ENCODE measurements around the gene DPEP2NB. TPM values are rescaled to one million over a fixed set of nuclear protein-coding genes. Genes with fewer than 3 reads are reported as not detected.

Gene DPEP2NB
- not detected for total RNA-seq

GRCh38 chr16:68015681-68016080 lies at the start of gene DPEP2NB:
DPEP2NB (minus strand) TSS chr16:68015911; CDS start chr16:68015770, 141 bp downstream.
- peaks cover 7% of the 10 kb centered on the region for H3K4me1 Mint-ChIP-seq (ENCODE audit: low read depth)
- no peaks in the 10 kb centered on the region for H3K9me3 Mint-ChIP-seq
- no peaks in the 10 kb centered on the region for H3K27me3 Mint-ChIP-seq (ENCODE audit: low read depth)
- no peaks in the 10 kb centered on the region for H3K36me3 Mint-ChIP-seq (ENCODE audit: insufficient read depth)
- no peak within 1 kb of the TSS for H3K4me3 Mint-ChIP-seq
- no peak for DNase-seq
- ATAC-seq: no peak

- peak; percentile 69 for DNase-seq
- H3K4me1 Mint-ChIP-seq (ENCODE audit: low read depth): peaks cover 72% of the 10 kb centered on the region
- H3K9me3 Mint-ChIP-seq: no peaks in the 10 kb centered on the region
- no peak overlapping the region for H3K4me3 Mint-ChIP-seq
- peaks cover 21% of the 10 kb centered on the region for H3K36me3 Mint-ChIP-seq (ENCODE audit: insufficient read depth)
- no peaks in the 10 kb centered on the region for H3K27me3 Mint-ChIP-seq (ENCODE audit: low read depth)
- ATAC-seq: peak; percentile 81 to 83
Observed at GRCh38 chr16:68064791-68065365, 49.2 kb upstream of the DPEP2NB start.

- peaks cover 26% of the 10 kb centered on the region for H3K36me3 Mint-ChIP-seq (ENCODE audit: insufficient read depth)
- H3K27me3 Mint-ChIP-seq (ENCODE audit: low read depth): no peaks in the 10 kb centered on the region
- H3K4me3 Mint-ChIP-seq: no peak overlapping the region
- DNase-seq (no peak), ATAC-seq (peak; percentile 57)
- H3K9me3 Mint-ChIP-seq: no peaks in the 10 kb centered on the region
- H3K4me1 Mint-ChIP-seq (ENCODE audit: low read depth): peaks cover 74% of the 10 kb centered on the region
Observed at GRCh38 chr16:68062910-68063393, 47.2 kb upstream of the DPEP2NB start.

GRCh38 chr16:68061396-68061795 lies 45.7 kb upstream of the DPEP2NB start:
- ATAC-seq (no peak), DNase-seq (no peak)
- Mint-ChIP-seq H3K4me3 (no peak overlapping the region), H3K36me3 (ENCODE audit: insufficient read depth) (peaks cover 27% of the 10 kb centered on the region), H3K27me3 (ENCODE audit: low read depth) (no peaks in the 10 kb centered on the region), H3K9me3 (no peaks in the 10 kb centered on the region), H3K4me1 (ENCODE audit: low read depth) (peaks cover 68% of the 10 kb centered on the region)

GRCh38 chr16:68059804-68060203 lies 44.1 kb upstream of the DPEP2NB start:
- ATAC-seq: no peak
- no peaks in the 10 kb centered on the region for H3K9me3 Mint-ChIP-seq
- DNase-seq: no peak
- peaks cover 39% of the 10 kb centered on the region for H3K36me3 Mint-ChIP-seq (ENCODE audit: insufficient read depth)
- H3K27me3 Mint-ChIP-seq (ENCODE audit: low read depth): no peaks in the 10 kb centered on the region
- H3K4me1 Mint-ChIP-seq (ENCODE audit: low read depth): peaks cover 52% of the 10 kb centered on the region
- no peak overlapping the region for H3K4me3 Mint-ChIP-seq

- Mint-ChIP-seq H3K36me3 (ENCODE audit: insufficient read depth) (peaks cover 46% of the 10 kb centered on the region), H3K4me3 (no peak overlapping the region), H3K27me3 (ENCODE audit: low read depth) (no peaks in the 10 kb centered on the region), H3K9me3 (no peaks in the 10 kb centered on the region), H3K4me1 (ENCODE audit: low read depth) (peaks cover 17% of the 10 kb centered on the region)
- ATAC-seq (no peak), DNase-seq (no peak)
Observed at GRCh38 chr16:68055395-68055794, 39.7 kb upstream of the DPEP2NB start.

- no peaks in the 10 kb centered on the region for H3K9me3 Mint-ChIP-seq
- H3K4me1 Mint-ChIP-seq (ENCODE audit: low read depth): peaks cover 2% of the 10 kb centered on the region
- H3K27me3 Mint-ChIP-seq (ENCODE audit: low read depth): no peaks in the 10 kb centered on the region
- DNase-seq (no peak), ATAC-seq (no peak)
- H3K36me3 Mint-ChIP-seq (ENCODE audit: insufficient read depth): peaks cover 36% of the 10 kb centered on the region
- H3K4me3 Mint-ChIP-seq: no peak overlapping the region
Observed at GRCh38 chr16:68049449-68049848, 33.7 kb upstream of the DPEP2NB start.

GRCh38 chr16:68047987-68048386 lies 32.3 kb upstream of the DPEP2NB start:
- H3K27me3 Mint-ChIP-seq (ENCODE audit: low read depth): no peaks in the 10 kb centered on the region
- no peaks in the 10 kb centered on the region for H3K9me3 Mint-ChIP-seq
- H3K36me3 Mint-ChIP-seq (ENCODE audit: insufficient read depth): peaks cover 28% of the 10 kb centered on the region
- DNase-seq (no peak), ATAC-seq (no peak)
- peaks cover 2% of the 10 kb centered on the region for H3K4me1 Mint-ChIP-seq (ENCODE audit: low read depth)
- H3K4me3 Mint-ChIP-seq: no peak overlapping the region

- H3K4me3 Mint-ChIP-seq: no peak overlapping the region
- no peaks in the 10 kb centered on the region for H3K9me3 Mint-ChIP-seq
- ATAC-seq (no peak), DNase-seq (no peak)
- peaks cover 2% of the 10 kb centered on the region for H3K4me1 Mint-ChIP-seq (ENCODE audit: low read depth)
- H3K36me3 Mint-ChIP-seq (ENCODE audit: insufficient read depth): peaks cover 25% of the 10 kb centered on the region
- H3K27me3 Mint-ChIP-seq (ENCODE audit: low read depth): no peaks in the 10 kb centered on the region
Observed at GRCh38 chr16:68046106-68046505, 30.4 kb upstream of the DPEP2NB start.

GRCh38 chr16:68041783-68042182 lies 26.1 kb upstream of the DPEP2NB start:
- Mint-ChIP-seq H3K4me3 (no peak overlapping the region), H3K4me1 (ENCODE audit: low read depth) (peaks cover 14% of the 10 kb centered on the region), H3K27me3 (ENCODE audit: low read depth) (no peaks in the 10 kb centered on the region), H3K36me3 (ENCODE audit: insufficient read depth) (peaks cover 17% of the 10 kb centered on the region), H3K9me3 (no peaks in the 10 kb centered on the region)
- DNase-seq: no peak
- no peak for ATAC-seq

GRCh38 chr16:68040506-68041288 lies 25.0 kb upstream of the DPEP2NB start:
- Mint-ChIP-seq H3K9me3 (no peaks in the 10 kb centered on the region), H3K27me3 (ENCODE audit: low read depth) (no peaks in the 10 kb centered on the region), H3K4me3 (no peak overlapping the region), H3K36me3 (ENCODE audit: insufficient read depth) (peaks cover 14% of the 10 kb centered on the region), H3K4me1 (ENCODE audit: low read depth) (peaks cover 14% of the 10 kb centered on the region)
- DNase-seq (peak; percentile 91), ATAC-seq (peak; percentile 99 to 100)

- ATAC-seq: no peak
- Mint-ChIP-seq H3K4me1 (ENCODE audit: low read depth) (peaks cover 14% of the 10 kb centered on the region), H3K9me3 (no peaks in the 10 kb centered on the region), H3K27me3 (ENCODE audit: low read depth) (no peaks in the 10 kb centered on the region), H3K36me3 (ENCODE audit: insufficient read depth) (peaks cover 17% of the 10 kb centered on the region), H3K4me3 (no peak overlapping the region)
- no peak for DNase-seq
Observed at GRCh38 chr16:68037841-68038597, 22.3 kb upstream of the DPEP2NB start.

GRCh38 chr16:68035227-68035626 lies 19.5 kb upstream of the DPEP2NB start:
- DNase-seq (no peak), ATAC-seq (no peak)
- H3K4me1 Mint-ChIP-seq (ENCODE audit: low read depth): peaks cover 9% of the 10 kb centered on the region
- no peaks in the 10 kb centered on the region for H3K9me3 Mint-ChIP-seq
- no peaks in the 10 kb centered on the region for H3K27me3 Mint-ChIP-seq (ENCODE audit: low read depth)
- peaks cover 19% of the 10 kb centered on the region for H3K36me3 Mint-ChIP-seq (ENCODE audit: insufficient read depth)
- no peak overlapping the region for H3K4me3 Mint-ChIP-seq

- Mint-ChIP-seq H3K4me1 (ENCODE audit: low read depth) (peaks cover 5% of the 10 kb centered on the region), H3K9me3 (no peaks in the 10 kb centered on the region), H3K36me3 (ENCODE audit: insufficient read depth) (peaks cover 11% of the 10 kb centered on the region), H3K27me3 (ENCODE audit: low read depth) (no peaks in the 10 kb centered on the region), H3K4me3 (no peak overlapping the region)
- DNase-seq (no peak), ATAC-seq (no peak)
Observed at GRCh38 chr16:68033101-68033500, 17.4 kb upstream of the DPEP2NB start.
